CD4-positive, alpha-beta T cell treated with Interleukin-6 for 4 hours (primary cell): ENCODE data around the gene KDM4C.

ENCODE experiments used
- DNase-seq: peaks from one replicate; pipeline ENCODE4 v3.0.0-alpha.2; 2020; ENCODE audit warnings: mixed read lengths

The KDM4C gene

DNA sequence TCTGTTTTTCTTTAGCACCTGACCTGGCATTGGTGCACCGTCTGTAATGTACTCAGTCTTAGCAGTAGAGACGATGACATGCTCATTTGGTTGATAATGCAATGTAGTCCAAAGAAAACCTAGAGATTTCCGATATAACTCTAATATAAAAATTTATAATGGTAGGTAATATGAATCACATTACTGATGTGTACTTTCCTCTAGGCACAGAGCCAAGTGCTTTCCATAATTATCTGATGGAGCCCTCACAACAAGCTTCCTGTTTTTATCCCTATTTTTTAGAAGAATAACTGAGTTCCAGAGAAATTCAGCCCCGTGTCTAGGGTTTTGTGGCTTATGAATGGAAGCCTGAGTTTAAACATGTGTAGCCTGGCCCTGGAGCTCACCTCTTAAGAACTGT lies 53.7 kb downstream of the KDM4C start:
- no peak for DNase-seq

- DNase-seq: no peak
Observed at GRCh38 chr9:6816581-6816980, 58.8 kb downstream of the KDM4C start.

GRCh38 chr9:6818292-6818922 lies 60.6 kb downstream of the KDM4C start:
- no peak for DNase-seq

DNA sequence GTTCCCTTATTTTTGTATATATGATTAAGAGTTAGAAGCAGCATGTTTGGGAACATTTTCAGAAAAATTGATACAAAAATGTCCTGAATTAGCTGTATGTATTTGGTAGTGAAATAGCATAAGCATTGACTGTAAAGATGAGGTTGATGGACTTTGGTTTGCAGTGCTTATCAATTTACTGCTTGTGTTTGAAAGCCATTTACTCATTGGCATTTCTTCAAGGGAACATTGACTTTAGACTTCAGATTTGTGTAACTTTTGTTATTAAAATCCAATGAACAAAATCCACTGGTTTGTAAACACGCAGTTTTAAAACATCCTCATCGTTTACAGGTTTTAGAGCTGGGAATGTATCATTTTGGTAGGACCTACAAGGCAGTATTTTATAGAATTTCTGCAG lies 61.3 kb downstream of the KDM4C start:
- DNase-seq: no peak

DNA sequence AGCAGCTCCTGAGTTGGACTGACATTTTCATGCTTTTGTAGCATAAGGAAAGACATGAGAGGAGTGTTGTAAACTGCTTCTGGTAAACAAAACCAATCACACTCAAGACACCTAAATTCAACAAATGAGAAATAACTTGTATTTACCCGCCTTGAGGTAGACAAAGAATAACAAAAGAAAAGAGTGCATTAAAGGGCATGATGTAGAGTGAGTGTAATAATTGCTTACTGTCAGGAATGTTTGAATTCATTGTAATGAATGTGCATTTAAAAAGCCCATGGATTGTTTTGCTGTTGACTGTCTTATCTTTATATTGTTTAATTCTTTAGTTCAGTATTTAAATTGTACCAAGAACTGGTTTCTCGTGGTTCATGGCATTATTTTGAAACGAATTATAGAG lies 61.8 kb downstream of the KDM4C start:
- DNase-seq: no peak

DNA sequence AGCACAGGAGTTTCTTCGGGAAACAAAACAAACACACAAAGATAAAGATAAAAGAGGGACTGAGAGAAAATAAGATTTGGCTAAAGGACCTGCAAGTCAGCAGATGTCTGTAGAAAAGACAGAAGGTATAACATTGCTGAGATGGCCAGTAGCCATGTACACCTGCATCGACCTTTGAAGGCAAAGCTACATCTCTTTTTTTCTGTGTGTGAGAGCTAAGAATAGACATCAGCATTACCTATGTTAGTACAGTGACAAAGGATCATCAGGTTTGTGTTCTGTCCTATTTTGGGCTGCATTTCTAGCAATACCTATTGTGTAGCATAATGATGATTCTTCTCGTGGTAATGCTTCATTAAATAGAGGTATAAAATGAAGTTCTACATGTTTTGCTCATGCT lies 64.9 kb downstream of the KDM4C start:
- DNase-seq: no peak

DNA sequence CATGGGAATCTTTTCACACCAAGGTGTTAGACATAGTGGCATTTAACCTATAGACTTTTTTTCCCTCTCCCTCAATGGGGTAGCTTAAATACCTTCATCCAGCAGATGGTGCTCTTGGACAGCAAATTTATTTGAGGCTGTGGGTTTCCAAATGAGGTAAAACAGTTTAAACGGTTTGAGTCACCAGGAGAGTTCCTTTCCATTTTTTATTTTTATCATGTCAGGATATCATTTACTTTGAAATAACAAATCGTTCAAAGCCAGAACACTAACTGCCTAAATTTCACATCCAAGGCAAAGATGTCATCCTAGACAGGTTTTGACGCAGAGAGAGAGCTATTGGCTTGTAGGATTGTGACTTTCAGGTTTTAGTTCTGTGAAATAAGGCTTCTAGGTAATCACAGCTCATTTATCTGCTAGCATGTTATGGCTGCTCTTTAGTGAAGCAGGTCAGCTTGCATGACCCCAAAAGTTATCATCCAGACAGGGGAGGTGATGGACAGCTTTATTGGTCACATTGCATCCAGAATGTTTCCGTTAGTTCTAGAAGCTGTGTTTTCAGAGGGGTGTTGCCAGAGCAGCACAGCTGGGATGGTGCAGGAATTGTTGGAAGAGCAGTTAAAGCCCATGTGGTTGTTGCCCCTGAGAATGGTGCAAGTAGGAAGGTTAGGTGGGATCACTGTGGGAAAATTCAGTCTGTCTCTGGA lies 69.8 kb downstream of the KDM4C start:
- DNase-seq: peak; percentile 27

DNA sequence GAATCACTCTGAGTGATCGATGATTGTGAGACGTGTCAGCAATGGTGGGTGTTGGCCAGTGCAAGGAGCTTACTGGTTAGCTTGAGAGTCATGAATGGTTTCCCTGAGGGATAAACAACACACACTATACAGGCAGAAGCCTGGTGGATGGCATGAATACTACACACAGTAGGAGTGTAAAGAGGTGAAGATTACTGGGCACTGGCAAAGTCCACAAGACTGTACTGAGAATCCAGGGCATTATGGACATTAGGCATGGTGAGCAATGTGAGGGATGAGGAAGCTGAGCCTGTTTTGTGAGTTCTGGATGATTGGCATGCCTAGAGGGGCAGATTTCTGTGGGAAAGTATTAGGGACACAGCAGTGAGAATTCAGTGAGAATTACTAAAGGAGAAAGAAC lies 71.3 kb downstream of the KDM4C start:
- DNase-seq: no peak

- no peak for DNase-seq
Observed at GRCh38 chr9:6829536-6829935, 71.8 kb downstream of the KDM4C start.

GRCh38 chr9:6833518-6834192 lies 75.9 kb downstream of the KDM4C start:
- no peak for DNase-seq

DNA sequence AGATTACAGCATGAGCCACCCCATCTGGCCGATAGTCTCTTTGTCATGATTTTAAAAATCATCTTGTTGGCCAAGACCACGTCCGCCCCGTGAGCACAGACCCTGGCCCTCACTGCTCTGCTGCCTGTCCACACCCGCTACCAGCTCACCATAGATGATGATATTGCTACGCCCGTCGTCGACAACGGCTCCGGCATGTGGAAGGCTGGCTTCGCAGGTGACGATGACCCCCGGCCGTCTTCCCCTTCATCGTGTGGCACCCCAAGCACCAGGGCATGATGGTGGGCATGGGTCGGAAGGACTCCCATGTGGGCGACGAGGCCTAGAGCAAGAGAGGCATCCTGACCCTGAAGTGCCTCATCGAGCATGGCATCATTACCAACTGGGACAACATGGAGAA lies 76.5 kb downstream of the KDM4C start:
- DNase-seq: no peak

DNA sequence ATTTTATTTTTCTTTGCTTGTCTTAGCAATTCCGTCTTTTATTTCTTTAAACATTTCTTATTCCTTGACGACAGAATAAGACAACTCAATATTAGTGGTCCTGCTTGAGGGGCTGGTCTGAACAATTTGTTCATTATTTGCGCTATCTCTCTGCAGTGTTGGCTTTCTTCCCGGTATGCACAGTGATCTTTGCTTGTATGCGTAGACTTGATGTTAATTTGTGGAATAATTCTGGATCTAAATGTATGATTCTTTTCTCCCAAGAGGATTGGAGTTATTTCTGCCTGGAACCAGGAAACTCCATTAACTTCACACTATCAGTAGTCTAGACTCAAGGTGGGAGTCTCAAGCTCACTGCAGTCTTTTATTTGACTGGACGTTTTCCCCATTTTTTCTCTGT lies 80.4 kb downstream of the KDM4C start:
- DNase-seq: no peak

DNA sequence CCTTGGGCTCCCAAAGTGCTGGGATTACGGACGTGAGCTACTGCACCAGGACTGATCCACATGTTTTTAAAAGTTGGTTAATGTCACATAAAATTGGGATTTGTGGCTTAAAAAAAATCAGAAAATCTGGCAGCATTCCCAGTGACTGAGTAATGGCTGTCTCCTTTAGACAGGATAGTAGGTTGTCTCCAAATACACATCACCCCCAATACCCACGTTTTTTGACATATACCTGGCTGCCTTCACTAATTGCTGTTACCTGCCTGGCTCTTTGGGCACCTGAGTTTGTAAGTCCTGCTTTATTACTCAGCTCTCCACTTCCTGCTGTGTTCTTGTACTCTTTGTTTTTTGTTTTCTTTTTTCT lies 84.8 kb downstream of the KDM4C start:
- no peak for DNase-seq

DNA sequence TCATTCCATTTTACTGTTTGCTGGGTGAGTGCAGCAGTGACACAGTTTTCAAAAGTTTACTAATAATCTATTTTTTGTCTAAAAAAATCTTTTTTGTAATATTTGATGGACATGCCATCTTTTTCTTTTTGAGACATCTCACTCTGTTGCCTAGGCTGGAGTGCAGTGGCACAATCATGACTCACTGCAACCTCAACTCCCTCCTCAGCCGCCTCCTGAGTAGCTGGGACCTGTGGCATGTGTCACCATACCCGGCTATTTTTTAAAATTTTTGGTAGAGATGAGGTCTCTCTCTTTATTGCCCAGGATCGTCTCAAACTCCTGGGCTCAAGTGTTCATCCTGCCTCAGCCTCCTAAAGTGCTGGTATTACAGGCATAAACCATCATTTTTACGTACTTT lies 86.0 kb downstream of the KDM4C start:
- DNase-seq: no peak

GRCh38 chr9:6844267-6844666 lies 86.5 kb downstream of the KDM4C start:
- no peak for DNase-seq

DNA sequence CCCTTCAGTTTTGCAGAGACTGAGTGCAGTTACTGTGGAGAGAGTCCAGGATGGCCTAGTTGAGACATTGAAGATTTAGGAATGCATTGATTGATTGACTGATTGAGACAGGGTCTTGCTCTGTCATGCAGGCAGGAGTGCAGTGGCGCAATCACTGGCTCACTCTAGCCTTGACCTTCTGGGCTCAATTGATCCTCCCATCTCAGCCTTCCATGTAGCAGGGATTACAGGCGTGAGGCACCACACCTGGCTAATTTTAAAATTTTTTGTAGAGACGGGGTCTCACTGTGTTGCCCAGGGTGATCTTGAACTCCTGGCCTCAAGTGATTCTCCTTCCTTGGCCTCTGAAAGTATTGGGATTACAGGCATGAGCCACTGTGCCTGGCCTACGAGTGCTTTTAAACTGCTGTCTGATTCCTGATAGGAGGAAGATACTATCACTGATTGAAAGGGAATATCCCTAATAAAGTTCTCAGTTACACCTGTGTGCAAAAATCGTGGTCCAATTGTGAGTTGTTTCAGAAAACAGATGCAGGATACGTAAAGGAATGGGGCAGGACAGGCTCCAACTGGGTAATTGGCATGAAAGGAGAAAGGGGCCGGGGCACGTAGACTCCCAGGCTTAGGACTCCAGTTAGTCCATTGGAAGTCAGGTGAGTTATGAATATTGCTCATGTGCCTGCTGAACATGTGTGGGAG lies 87.5 kb downstream of the KDM4C start:
- no peak for DNase-seq

DNA sequence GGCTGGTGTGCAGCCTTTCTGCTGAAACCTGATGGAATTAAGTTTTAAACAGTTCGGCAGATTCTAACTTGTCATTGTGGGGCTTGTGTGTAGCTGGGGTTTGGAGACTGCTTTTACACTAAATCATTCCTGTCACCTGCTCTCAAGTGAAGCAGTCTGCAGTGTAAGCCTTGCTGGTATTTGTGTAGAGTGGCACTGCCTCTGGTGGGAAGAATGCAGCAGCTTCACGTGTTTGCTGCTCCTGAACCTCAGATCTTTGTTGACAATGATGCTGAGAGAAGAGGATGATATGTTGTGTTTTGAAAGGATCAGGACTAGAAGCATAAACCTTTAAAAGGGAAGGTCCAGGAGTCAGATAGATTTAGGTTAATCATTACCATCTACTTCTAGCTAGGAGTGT lies 88.1 kb downstream of the KDM4C start:
- no peak for DNase-seq

DNA sequence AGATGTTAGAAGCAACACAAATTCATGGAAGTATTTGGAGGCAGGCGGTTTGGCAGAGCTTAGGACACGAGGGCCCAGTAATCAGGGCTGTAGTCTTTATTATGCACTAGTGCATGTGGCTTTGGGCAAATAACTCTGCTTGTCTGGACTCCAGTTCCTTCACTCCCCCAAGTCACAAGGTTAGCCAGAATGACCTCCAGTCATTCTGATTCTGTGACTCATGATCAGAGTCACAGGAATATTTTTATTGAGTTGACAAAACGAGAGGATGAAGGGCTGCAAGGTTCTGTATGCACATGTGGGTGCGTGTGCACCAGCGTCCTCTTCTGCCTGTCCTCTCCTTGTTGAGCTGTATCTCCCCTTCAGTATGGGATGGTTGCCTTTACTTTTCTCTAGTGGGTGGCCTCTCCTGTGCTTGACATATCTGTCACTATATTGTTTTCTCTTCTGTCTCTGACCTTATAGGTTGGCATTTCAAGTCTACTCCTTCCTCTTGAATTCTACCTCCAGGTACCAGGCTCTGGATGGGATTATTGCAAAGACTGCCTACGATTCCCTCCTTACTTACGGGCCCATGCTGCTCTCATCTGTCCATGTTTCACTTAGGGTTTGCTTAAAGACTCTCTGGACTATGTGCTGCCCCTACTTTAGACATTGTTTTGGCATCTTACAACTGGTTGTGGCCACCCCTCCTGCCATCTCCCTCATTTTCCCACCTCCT lies 94.6 kb downstream of the KDM4C start:
- DNase-seq: no peak

DNA sequence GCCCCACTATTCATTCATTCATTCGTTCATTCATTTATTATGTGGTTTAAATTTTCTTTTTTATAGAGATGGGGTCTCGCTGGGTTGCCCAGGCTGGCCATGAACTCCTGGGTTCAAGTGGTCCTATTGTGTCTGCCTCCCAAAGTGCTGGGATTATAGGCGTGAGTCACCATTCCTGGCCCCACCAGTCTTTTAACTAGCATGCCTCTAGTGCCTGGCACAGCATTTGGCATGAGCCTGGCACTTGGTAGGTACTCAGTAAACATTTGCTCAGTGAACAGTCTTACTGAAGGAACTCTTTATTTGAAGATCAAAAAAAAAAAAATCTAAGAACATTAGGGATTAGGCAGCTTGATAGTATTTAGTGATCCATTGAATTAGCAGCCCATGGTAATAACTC lies 98.1 kb downstream of the KDM4C start:
- DNase-seq: no peak

GRCh38 chr9:6864102-6864501 lies 106.3 kb downstream of the KDM4C start:
- no peak for DNase-seq

DNA sequence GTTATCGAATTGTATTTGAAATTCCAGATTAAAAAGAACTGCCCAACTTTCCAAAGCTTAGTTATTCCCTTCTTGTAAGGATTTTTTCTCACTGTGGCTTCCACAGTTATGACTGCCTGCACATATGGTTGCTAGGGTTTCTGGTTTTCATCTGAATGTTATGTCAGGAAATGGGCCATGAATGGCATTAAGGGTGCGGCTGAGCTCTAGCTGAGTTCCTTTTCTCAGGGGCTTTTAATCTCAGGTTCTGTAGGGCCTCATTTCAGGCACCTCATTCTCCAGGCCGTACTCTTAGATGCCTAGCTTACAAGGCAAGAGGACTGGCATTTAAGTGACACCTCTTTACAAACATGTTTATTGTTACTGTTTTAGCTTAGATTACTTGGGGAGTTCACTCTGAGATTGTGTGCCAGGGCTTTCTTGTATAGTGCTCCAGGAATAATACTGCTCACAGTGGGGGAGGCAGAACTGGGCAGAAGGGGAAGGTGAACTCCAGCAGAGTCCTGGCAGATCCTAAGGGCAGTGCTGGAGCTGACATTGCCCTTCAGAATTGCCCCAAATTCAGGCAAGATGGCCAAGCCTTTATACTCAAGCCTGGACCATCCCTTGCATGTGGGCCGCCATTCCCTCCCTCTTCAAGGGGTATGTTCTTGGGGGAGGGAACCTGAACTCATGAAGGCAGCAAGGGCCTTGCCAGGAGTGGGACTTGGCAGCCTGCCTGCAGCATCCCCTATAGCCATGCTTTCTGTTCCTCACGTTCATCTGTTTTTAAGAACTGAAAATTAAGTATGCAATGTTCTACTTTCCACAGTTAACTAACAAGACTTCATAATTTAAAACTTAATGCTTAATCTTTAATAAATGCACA lies 111.5 kb downstream of the KDM4C start:
- DNase-seq: no peak

DNA sequence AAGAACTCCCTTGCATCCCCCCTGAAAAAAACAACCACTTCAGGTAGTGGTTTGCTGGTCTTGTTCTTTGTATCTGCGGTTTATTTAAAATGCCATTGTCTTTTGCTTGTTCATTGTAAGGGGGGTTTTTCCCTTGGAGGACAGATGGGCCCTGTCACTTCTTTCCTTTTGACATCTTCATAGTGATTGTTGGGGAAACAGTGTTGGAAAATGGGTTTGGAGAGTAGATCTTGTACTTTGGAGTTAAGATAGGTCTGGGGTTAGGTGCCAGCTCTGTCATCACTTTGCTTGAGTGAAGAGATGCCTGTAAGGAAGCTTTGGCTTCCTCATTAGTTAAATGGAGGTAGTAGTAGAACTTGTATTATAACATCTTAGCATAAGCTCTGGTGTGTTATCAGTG lies 112.4 kb downstream of the KDM4C start:
- no peak for DNase-seq
